Measurements from ENCODE around the gene HSD17B2.

Gene HSD17B2

GRCh38 chr16:82017911-82018568 lies 17.0 kb upstream of the HSD17B2 start:
- H2BK120ac ChIP-seq (ENCODE audit: insufficient read depth, low read length, poor library complexity), result no peak overlapping the region
- H3K4ac ChIP-seq (ENCODE audit: low read depth, low read length), result no peak overlapping the region
- no peaks in the 10 kb centered on the region for H3K27me3 ChIP-seq (ENCODE audit: insufficient read depth, low read length)
- H2BK5ac ChIP-seq (ENCODE audit: low read depth, low read length, poor library complexity), result no peak overlapping the region
- no peaks in the 10 kb centered on the region for H3K79me1 ChIP-seq (ENCODE audit: low read length)
- no peak overlapping the region for H2AFZ ChIP-seq (ENCODE audit: insufficient read depth, low read length, poor library complexity)
- H4K91ac ChIP-seq (ENCODE audit: low read depth, low read length), result no peak overlapping the region
- no peaks in the 10 kb centered on the region for H3K79me2 ChIP-seq (ENCODE audit: control insufficient read depth, insufficient read depth, low read length, poor library complexity)
- H3K27ac ChIP-seq (ENCODE audit: low read depth, low read length), result no peak overlapping the region
- no peak overlapping the region for H2AK5ac ChIP-seq (ENCODE audit: low read length)
- H2BK12ac ChIP-seq (ENCODE audit: low read length), result no peak overlapping the region
- no peak overlapping the region for H3K4me3 ChIP-seq (ENCODE audit: low read depth, low read length)
- no peaks in the 10 kb centered on the region for H3K4me1 ChIP-seq (ENCODE audit: control insufficient read depth in 1 of 2, insufficient read depth in 2 of 2, low read length in 2 of 2)
- no CpG with 5 or more reads among the region's 6 CpGs for WGBS (ENCODE audit: extremely low coverage, insufficient coverage, insufficient read length)
- H3K4me2 ChIP-seq (ENCODE audit: low read length), result no peak overlapping the region
- no peak overlapping the region for H4K8ac ChIP-seq (ENCODE audit: low read depth, low read length)
- H3K14ac ChIP-seq (ENCODE audit: low read length), result no peak overlapping the region
- H4K12ac ChIP-seq (ENCODE audit: low read depth, low read length), result no peak overlapping the region
- H3K23ac ChIP-seq (ENCODE audit: low read length), result no peak overlapping the region
- DNase-seq, result no peak
- no peaks in the 10 kb centered on the region for H3K9me3 ChIP-seq (ENCODE audit: insufficient read depth, low read depth, low read length)
- H3K9ac ChIP-seq (ENCODE audit: low read length), result no peak overlapping the region
- no peaks in the 10 kb centered on the region for H3K36me3 ChIP-seq (ENCODE audit: control insufficient read depth in 1 of 2, insufficient read depth in 2 of 2, low read length in 2 of 2)
- H3K18ac ChIP-seq (ENCODE audit: low read length), result no peak overlapping the region

DNA sequence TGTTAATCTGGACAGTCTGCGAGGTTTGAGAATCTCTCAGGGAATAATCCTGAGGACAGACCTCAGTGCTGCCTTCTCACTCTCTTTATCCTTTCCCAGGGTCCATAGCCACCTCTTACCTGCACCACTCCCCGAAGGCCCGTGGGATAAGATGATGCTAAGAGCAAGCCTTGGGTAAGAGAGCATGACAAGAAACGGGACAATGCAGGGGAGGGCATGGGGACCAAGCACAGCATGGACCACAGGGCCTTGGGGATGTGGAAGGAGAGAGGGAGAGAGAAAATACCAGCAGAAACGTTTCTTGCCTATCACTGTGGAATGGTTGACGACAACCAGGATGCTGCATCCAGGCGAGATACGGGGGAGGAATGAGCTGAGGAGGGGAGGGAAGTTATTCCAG lies 15.5 kb upstream of the HSD17B2 start:
- Histone ChIP-seq H3K14ac (ENCODE audit: low read length) (no peak overlapping the region), H4K8ac (ENCODE audit: low read depth, low read length) (no peak overlapping the region), H3K4me3 (ENCODE audit: low read depth, low read length) (no peak overlapping the region), H3K9ac (ENCODE audit: low read length) (no peak overlapping the region), H2BK120ac (ENCODE audit: insufficient read depth, low read length, poor library complexity) (no peak overlapping the region), H2AFZ (ENCODE audit: insufficient read depth, low read length, poor library complexity) (no peak overlapping the region), H3K4ac (ENCODE audit: low read depth, low read length) (no peak overlapping the region), H3K36me3 (ENCODE audit: control insufficient read depth in 1 of 2, insufficient read depth in 2 of 2, low read length in 2 of 2) (no peaks in the 10 kb centered on the region), H4K91ac (ENCODE audit: low read depth, low read length) (no peak overlapping the region), H2AK5ac (ENCODE audit: low read length) (no peak overlapping the region), H3K4me1 (ENCODE audit: control insufficient read depth in 1 of 2, insufficient read depth in 2 of 2, low read length in 2 of 2) (no peaks in the 10 kb centered on the region), H4K12ac (ENCODE audit: low read depth, low read length) (no peak overlapping the region), H3K23ac (ENCODE audit: low read length) (no peak overlapping the region), H3K27me3 (ENCODE audit: insufficient read depth, low read length) (no peaks in the 10 kb centered on the region), H3K4me2 (ENCODE audit: low read length) (no peak overlapping the region), H3K9me3 (ENCODE audit: insufficient read depth, low read depth, low read length) (no peaks in the 10 kb centered on the region), H2BK5ac (ENCODE audit: low read depth, low read length, poor library complexity) (no peak overlapping the region), H3K18ac (ENCODE audit: low read length) (no peak overlapping the region), H3K79me1 (ENCODE audit: low read length) (no peaks in the 10 kb centered on the region), H2BK12ac (ENCODE audit: low read length) (no peak overlapping the region), H3K79me2 (ENCODE audit: control insufficient read depth, insufficient read depth, low read length, poor library complexity) (no peaks in the 10 kb centered on the region), H3K27ac (ENCODE audit: low read depth, low read length) (no peak overlapping the region)
- no CpG with 5 or more reads among the region's 8 CpGs for WGBS (ENCODE audit: extremely low coverage, insufficient coverage, insufficient read length)
- no peak for DNase-seq

- H4K12ac ChIP-seq (ENCODE audit: low read depth, low read length), result no peak overlapping the region
- DNase-seq, result no peak
- H3K4me1 ChIP-seq (ENCODE audit: control insufficient read depth in 1 of 2, insufficient read depth in 2 of 2, low read length in 2 of 2), result no peaks in the 10 kb centered on the region
- no peak overlapping the region for H4K91ac ChIP-seq (ENCODE audit: low read depth, low read length)
- H3K36me3 ChIP-seq (ENCODE audit: control insufficient read depth in 1 of 2, insufficient read depth in 2 of 2, low read length in 2 of 2), result no peaks in the 10 kb centered on the region
- H3K23ac ChIP-seq (ENCODE audit: low read length), result no peak overlapping the region
- no peak overlapping the region for H3K18ac ChIP-seq (ENCODE audit: low read length)
- no peak overlapping the region for H2AFZ ChIP-seq (ENCODE audit: insufficient read depth, low read length, poor library complexity)
- H2BK12ac ChIP-seq (ENCODE audit: low read length), result no peak overlapping the region
- no peak overlapping the region for H3K4me3 ChIP-seq (ENCODE audit: low read depth, low read length)
- no peak overlapping the region for H3K27ac ChIP-seq (ENCODE audit: low read depth, low read length)
- no peaks in the 10 kb centered on the region for H3K27me3 ChIP-seq (ENCODE audit: insufficient read depth, low read length)
- H3K4me2 ChIP-seq (ENCODE audit: low read length), result no peak overlapping the region
- no peaks in the 10 kb centered on the region for H3K79me2 ChIP-seq (ENCODE audit: control insufficient read depth, insufficient read depth, low read length, poor library complexity)
- H2BK5ac ChIP-seq (ENCODE audit: low read depth, low read length, poor library complexity), result no peak overlapping the region
- no peak overlapping the region for H3K9ac ChIP-seq (ENCODE audit: low read length)
- H3K4ac ChIP-seq (ENCODE audit: low read depth, low read length), result no peak overlapping the region
- H2BK120ac ChIP-seq (ENCODE audit: insufficient read depth, low read length, poor library complexity), result no peak overlapping the region
- H4K8ac ChIP-seq (ENCODE audit: low read depth, low read length), result no peak overlapping the region
- no CpG with 5 or more reads among the region's 5 CpGs for WGBS (ENCODE audit: extremely low coverage, insufficient coverage, insufficient read length)
- no peaks in the 10 kb centered on the region for H3K79me1 ChIP-seq (ENCODE audit: low read length)
- H3K9me3 ChIP-seq (ENCODE audit: insufficient read depth, low read depth, low read length), result no peaks in the 10 kb centered on the region
- no peak overlapping the region for H2AK5ac ChIP-seq (ENCODE audit: low read length)
- H3K14ac ChIP-seq (ENCODE audit: low read length), result no peak overlapping the region
These were observed 15.0 kb upstream of the HSD17B2 start for GRCh38 chr16:82020051-82020450.

DNA sequence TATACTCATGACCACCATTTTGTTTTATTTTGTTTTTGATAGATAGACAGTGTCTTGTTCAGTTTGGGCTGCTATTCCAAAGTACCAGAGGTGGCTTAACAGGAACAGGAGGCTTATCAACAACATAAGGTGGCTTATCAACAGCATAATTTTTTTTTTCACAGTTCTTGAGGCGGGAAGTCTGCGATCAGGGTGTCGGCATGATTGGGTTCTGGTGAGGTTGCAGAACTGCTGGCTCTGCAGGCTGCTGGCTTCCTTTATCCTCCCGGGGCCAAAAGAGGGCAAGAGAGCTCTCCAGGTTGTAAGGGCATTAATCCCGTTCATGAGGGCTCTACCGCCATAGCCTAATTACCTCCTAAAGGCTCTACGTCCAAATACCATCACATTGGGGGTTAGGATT lies 11.8 kb upstream of the HSD17B2 start:
- Histone ChIP-seq H3K9ac (ENCODE audit: low read length) (no peak overlapping the region), H4K12ac (ENCODE audit: low read depth, low read length) (no peak overlapping the region), H2AK5ac (ENCODE audit: low read length) (no peak overlapping the region), H3K18ac (ENCODE audit: low read length) (no peak overlapping the region), H2BK12ac (ENCODE audit: low read length) (no peak overlapping the region), H2AFZ (ENCODE audit: insufficient read depth, low read length, poor library complexity) (no peak overlapping the region), H4K91ac (ENCODE audit: low read depth, low read length) (no peak overlapping the region), H4K8ac (ENCODE audit: low read depth, low read length) (no peak overlapping the region), H3K27me3 (ENCODE audit: insufficient read depth, low read length) (no peaks in the 10 kb centered on the region), H3K79me2 (ENCODE audit: control insufficient read depth, insufficient read depth, low read length, poor library complexity) (no peaks in the 10 kb centered on the region), H2BK5ac (ENCODE audit: low read depth, low read length, poor library complexity) (no peak overlapping the region), H3K36me3 (ENCODE audit: control insufficient read depth in 1 of 2, insufficient read depth in 2 of 2, low read length in 2 of 2) (no peaks in the 10 kb centered on the region), H3K9me3 (ENCODE audit: insufficient read depth, low read depth, low read length) (no peaks in the 10 kb centered on the region), H3K4me1 (ENCODE audit: control insufficient read depth in 1 of 2, insufficient read depth in 2 of 2, low read length in 2 of 2) (no peaks in the 10 kb centered on the region), H3K27ac (ENCODE audit: low read depth, low read length) (no peak overlapping the region), H3K4me2 (ENCODE audit: low read length) (no peak overlapping the region), H3K14ac (ENCODE audit: low read length) (no peak overlapping the region), H2BK120ac (ENCODE audit: insufficient read depth, low read length, poor library complexity) (no peak overlapping the region), H3K79me1 (ENCODE audit: low read length) (no peaks in the 10 kb centered on the region), H3K4ac (ENCODE audit: low read depth, low read length) (no peak overlapping the region), H3K4me3 (ENCODE audit: low read depth, low read length) (no peak overlapping the region), H3K23ac (ENCODE audit: low read length) (no peak overlapping the region)
- no CpG with 5 or more reads among the region's 7 CpGs for WGBS (ENCODE audit: extremely low coverage, insufficient coverage, insufficient read length)
- no peak for DNase-seq
